ENCODE results near the gene ADIPOQ. TPM values are rescaled to one million over a fixed set of nuclear protein-coding genes. Genes with fewer than 3 reads are reported as not detected.

The ADIPOQ gene
- total and polyA plus RNA-seq, 2 of the 4 experiments (the other 2 are of a cell fraction): not detected

- Histone ChIP-seq H2AFZ (replicated peaks; ENCODE audit: low read length, poor library complexity) (no peak overlapping the region), H3K4ac (ENCODE audit: low read depth, low read length) (no peak overlapping the region), H3K36me3 (ENCODE audit: control insufficient read depth, insufficient read depth, low read length) (no peaks in the 10 kb centered on the region), H4K5ac (ENCODE audit: low read depth, low read length) (no peak overlapping the region), H3K9me1 (ENCODE audit: insufficient read depth, low read length) (no peaks in the 10 kb centered on the region), H2AK9ac (replicated peaks; ENCODE audit: low read depth, low read length, poor library complexity) (no peak overlapping the region), H3K14ac (replicated peaks; ENCODE audit: low read depth, low read length) (no peak overlapping the region), H2BK20ac (ENCODE audit: low read depth, low read length) (no peak overlapping the region), H3K27ac (ENCODE audit: insufficient read depth, low read length) (no peak overlapping the region), H4K91ac (ENCODE audit: insufficient read depth, low read depth, low read length) (no peak overlapping the region), H4K20me1 (ENCODE audit: insufficient read depth, low read length) (no peaks in the 10 kb centered on the region), H3K4me3 (ENCODE audit: insufficient read depth, low read depth, low read length) (no peak overlapping the region), H3K9me3 (ENCODE audit: control insufficient read depth, insufficient read depth, low read length) (no peaks in the 10 kb centered on the region), H2AK5ac (ENCODE audit: low read depth, low read length) (no peak overlapping the region), H3K9ac (ENCODE audit: low read depth, low read length) (no peak overlapping the region), H3K79me1 (ENCODE audit: low read depth in 1 of 2, low read length in 2 of 2) (no peaks in the 10 kb centered on the region), H2BK5ac (ENCODE audit: low read depth, low read length, poor library complexity, severe bottlenecking) (no peak overlapping the region), H3K18ac (ENCODE audit: low read depth, low read length) (no peak overlapping the region), H4K8ac (ENCODE audit: low read depth in 2 of 2, low read length in 2 of 2) (no peak overlapping the region), H2BK120ac (ENCODE audit: low read depth, low read length) (no peak overlapping the region), H3K23ac (ENCODE audit: low read depth, low read length) (no peak overlapping the region), H3K27me3 (ENCODE audit: control insufficient read depth, insufficient read depth, low read length) (0 out of 2 replicates have a peak, but pooled peaks cover 1% of the 10 kb centered on the region), H3K56ac (ENCODE audit: extremely low read depth, insufficient read depth, low read length) (no peak overlapping the region), H3K4me1 (ENCODE audit: control insufficient read depth, insufficient read depth, low read length) (no peaks in the 10 kb centered on the region), H3K4me2 (ENCODE audit: low read depth, low read length) (no peak overlapping the region), H2BK15ac (ENCODE audit: low read depth, low read length) (no peak overlapping the region)
- intact Hi-C loops (cut with micrococcal nuclease) (no loop called here), dilution Hi-C loops (cut with HindIII; ENCODE audit: low sequenced_read_pairs, unreplicated experiment) (no loop called here), in situ Hi-C loops (cut with MboI; ENCODE audit: low sequenced_read_pairs) (no loop called here)
- no TSS peak for BruUV-seq (replicated peaks)
- ChIA-PET POLR2A (ENCODE audit: unreplicated experiment) (no interaction called here), CTCF (no interaction called here)
- WGBS, 2 experiments (ENCODE audit: extremely low coverage in 2 of 2, insufficient read length in 1 of 2): no CpG with 5 or more reads among the region's 3 CpGs
- DNase-seq: no peak
- no peak for ATAC-seq (ENCODE audit: low read depth)
- no peak for TF ChIP-seq USF2 (IDR thresholded peaks at IDR 0.05; ENCODE audit: low read depth, low read length)
- no peak for TF ChIP-seq MAFK (IDR thresholded peaks at IDR 0.05; ENCODE audit: low read depth, low read length)
- no peak for TF ChIP-seq MAZ (IDR thresholded peaks at IDR 0.05; ENCODE audit: borderline replicate concordance, low read depth, low read length)
- TF ChIP-seq SMC3 (IDR thresholded peaks at IDR 0.05; ENCODE audit: low read depth, low read length): no peak
- TF ChIP-seq FOS (IDR thresholded peaks at IDR 0.05; ENCODE audit: low read depth, low read length): no peak
- no peak for TF ChIP-seq NFE2L2 (IDR thresholded peaks at IDR 0.05; ENCODE audit: low read depth, low read length)
- no peak for TF ChIP-seq CHD1 (IDR thresholded peaks at IDR 0.05; ENCODE audit: low read depth, low read length)
- TF ChIP-seq RAD21 (IDR thresholded peaks at IDR 0.05; ENCODE audit: low read length): no peak
- no peak for TF ChIP-seq BHLHE40 (IDR thresholded peaks at IDR 0.05; ENCODE audit: low read depth, low read length)
- no peak for TF ChIP-seq POLR2A (IDR thresholded peaks at IDR 0.05; ENCODE audit: low read depth, low read length)
- no peak for TF ChIP-seq CTCF (conservative IDR thresholded peaks at IDR 0.05; ENCODE audit: low read depth, low read length)
- no peak for TF ChIP-seq CEBPB (IDR thresholded peaks at IDR 0.05; ENCODE audit: low read depth, low read length)
- no peak for TF ChIP-seq RFX5 (IDR thresholded peaks at IDR 0.05; ENCODE audit: low read depth, low read length)
- no peak for TF ChIP-seq ELK1 (IDR thresholded peaks at IDR 0.05; ENCODE audit: borderline replicate concordance, low read depth, low read length)
- no peak for TF ChIP-seq MXI1 (IDR thresholded peaks at IDR 0.05; ENCODE audit: borderline replicate concordance, low read depth, low read length)
- no peak for TF ChIP-seq RCOR1 (IDR thresholded peaks at IDR 0.05; ENCODE audit: insufficient replicate concordance, low read length)
Measured at GRCh38 chr3:186902154-186902553, 59.6 kb downstream of the ADIPOQ start.
